Myocyte (in vitro differentiated cells): ENCODE data around the gene TCF7L2. TPM values are rescaled to one million over a fixed set of nuclear protein-coding genes. Genes with fewer than 3 reads are reported as not detected.

ENCODE experiments used
- DNase-seq: peaks from one replicate; pipeline ENCODE4 v3.0.0-alpha.2; 2012; ENCODE audit warnings: low read depth
- polyA plus RNA-seq: library from polyadenylated mRNA; unstranded; fragments of >200 nt; gene quantifications from one replicate; pipeline ENCODE4 v1.2.1, GENCODE V29; 2012; ENCODE audit warnings: missing spikeins
- total RNA-seq: library from RNA; depleted of rRNA; stranded (reverse); fragments of >200 nt; gene quantifications from 2 replicates; pipeline ENCODE4 v1.2.3, GENCODE V29; 2014

Gene TCF7L2
- 1.4 and 2.4 TPM in 2 replicates for total RNA-seq
- polyA plus RNA-seq = 17.2 TPM

DNA sequence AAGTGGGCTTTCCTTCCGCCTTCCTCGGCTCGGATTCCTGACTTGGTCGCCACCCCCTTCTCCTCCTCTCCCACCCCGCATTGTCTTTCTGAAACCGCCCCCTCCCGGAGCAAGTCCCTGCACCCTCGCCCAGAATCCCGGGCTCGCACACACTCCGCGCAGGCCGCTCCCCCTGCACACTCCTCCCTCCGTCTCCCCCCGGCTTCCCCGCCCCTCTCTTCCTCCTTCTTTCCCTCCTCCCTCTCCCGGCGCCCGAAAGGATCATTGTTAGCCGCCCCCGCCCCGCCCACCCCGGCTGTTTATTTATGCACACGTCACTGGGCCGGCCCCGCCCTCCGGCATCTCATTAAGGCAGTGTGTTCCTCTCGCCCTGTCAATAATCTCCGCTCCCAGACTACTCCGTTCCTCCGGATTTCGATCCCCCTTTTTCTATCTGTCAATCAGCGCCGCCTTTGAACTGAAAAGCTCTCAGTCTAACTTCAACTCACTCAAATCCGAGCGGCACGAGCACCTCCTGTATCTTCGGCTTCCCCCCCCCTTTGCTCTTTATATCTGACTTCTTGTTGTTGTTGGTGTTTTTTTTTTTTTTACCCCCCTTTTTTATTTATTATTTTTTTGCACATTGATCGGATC, at the start of gene TCF7L2:
Gene TCF7L2, plus strand, starts transcription at position 373 of the 633 bp plus-strand sequence. CDS start 510 bp downstream, outside the sequence.
- peak; percentile 98 for DNase-seq

DNA sequence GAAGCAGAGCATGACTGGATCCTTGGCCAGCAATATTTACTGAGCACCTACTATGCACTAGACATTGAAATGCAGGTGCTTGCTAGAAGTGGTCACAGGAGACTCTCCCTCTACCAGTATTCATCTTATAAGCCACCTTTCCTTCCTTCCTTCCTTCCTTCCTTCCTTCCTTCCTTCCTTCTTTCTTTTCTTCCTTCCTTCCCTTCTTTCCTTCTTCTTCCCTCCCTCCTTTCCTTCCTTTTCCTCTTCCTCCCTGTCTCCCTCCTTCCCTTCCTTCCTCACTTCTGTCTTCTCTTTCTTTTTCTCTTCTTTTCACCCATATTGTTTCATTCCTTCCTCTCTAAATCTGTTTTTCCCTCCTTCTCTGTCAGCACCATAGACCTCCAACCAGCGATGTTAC, 47.3 kb upstream of the TCF7L2 start:
- no peak for DNase-seq

DNA sequence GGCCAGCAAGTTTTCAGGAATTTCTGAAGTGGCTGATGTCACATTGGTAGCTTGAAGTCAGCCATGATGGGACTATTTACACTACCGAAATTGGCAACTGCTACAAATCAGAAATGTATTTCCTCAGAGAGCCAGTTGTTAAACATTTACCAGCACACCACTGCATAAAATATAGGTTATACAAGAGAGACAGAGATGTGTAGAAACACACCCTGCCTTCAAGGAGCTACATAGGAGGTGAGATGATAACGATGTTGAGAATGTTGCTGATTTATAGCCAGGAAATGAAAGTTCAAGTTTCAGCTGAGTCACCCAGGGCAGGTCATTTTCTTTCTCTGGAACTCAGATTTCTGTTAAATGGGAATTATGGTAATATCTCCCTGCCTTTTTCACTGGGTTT, 46.0 kb upstream of the TCF7L2 start:
- no peak for DNase-seq

DNA sequence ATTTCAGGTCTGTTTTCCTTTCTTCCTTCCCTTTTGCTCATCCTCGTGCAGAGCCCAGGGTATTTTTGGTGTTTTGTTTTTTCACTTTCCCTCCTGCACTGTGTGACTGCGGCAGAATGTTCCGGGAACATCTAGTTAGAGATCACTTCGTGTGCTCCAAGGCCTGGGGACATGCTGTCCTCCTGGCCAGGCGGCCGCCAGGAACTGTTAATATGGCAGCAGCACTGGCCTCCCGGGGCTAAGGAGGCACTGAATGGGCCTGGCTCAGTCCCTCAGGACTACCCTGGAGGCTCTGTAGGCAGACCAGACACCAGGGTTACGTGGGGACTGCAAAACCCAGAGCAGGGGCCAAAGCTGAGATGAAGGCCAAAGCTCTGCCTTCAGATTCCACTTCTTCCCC, 43.1 kb upstream of the TCF7L2 start:
- DNase-seq = no peak

DNA sequence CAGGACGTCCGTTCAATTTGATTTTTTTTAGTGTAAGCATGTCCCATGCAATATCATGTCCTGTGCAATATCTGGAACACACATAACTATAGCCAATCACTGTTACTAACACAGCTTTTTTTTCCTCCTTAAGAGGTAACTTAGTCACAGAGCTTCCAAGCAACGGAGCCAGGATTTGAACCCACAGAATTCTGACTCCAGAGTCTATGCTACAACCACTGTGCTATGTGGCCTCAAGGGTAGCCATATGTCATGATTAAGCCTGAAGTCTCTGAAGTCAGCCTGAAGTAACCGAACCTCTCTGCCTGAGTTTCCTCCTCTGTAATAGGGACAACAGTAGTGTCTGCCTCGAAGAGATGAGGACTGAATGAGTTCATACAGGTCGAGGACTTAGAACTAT, 42.2 kb upstream of the TCF7L2 start:
- DNase-seq = no peak

DNA sequence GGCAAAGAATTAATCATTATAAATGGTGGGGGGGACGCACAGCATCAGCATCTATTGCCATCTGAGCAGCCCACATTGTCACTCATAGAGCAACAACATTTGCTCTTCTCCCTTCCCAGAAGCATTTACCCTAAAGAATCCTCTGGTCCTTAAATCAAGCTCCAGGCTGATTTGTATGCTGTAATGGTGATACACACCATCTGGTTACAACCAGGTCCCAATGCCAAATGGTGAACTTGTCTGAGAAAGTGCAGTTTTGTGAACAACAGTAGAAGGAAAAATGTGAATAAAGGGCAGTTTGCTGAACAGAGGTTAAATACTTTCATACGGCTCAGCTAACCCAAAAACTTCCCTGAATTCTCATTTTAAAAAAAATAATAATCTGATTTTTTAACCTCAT, 38.8 kb upstream of the TCF7L2 start:
- DNase-seq = no peak

DNA sequence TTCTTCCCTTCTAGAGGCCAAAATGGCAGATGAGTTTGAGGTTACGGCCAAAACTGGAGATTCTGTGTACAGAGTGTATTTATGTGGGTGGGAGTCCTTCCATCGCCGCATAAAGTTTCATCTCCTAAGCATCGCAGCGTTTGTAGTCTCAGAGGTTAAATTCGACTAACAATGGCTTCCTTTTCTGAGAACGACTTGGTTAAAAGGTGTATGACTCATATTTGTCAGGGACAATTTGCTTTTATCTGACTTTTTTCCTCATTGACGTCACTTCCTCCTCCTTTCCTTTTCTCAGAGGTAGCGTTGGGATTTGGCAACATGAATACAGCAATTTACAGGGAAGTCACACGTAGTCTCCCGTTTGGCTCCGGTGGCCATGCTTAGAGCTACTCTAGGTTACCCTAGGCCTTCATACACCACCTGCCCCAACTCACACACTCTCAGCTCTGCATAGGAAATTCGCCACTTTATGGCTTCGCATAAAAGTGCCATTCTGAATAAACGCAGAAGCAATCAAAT, 37.6 kb upstream of the TCF7L2 start:
- no peak for DNase-seq

DNA sequence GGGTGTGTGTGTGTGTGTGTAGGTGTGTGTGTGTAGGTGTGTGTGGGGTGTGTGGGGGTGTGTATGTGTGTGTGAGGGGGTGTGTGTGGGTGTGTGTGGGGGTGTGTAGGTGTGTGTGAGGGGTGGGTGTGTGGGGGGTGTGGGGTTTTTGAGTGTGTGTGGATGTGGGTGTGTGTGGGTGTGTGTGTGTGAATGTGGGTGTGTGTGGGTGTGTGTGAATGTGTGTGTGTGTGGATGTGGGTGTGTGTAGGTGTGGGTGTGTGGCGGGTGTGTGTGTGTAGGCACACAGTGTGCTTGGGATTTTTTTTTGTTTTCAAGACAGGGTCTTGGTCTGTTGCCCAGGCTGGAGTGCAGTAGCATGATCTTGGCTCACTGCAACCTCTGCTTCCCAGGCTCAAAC, 36.8 kb upstream of the TCF7L2 start:
- DNase-seq = no peak

DNA sequence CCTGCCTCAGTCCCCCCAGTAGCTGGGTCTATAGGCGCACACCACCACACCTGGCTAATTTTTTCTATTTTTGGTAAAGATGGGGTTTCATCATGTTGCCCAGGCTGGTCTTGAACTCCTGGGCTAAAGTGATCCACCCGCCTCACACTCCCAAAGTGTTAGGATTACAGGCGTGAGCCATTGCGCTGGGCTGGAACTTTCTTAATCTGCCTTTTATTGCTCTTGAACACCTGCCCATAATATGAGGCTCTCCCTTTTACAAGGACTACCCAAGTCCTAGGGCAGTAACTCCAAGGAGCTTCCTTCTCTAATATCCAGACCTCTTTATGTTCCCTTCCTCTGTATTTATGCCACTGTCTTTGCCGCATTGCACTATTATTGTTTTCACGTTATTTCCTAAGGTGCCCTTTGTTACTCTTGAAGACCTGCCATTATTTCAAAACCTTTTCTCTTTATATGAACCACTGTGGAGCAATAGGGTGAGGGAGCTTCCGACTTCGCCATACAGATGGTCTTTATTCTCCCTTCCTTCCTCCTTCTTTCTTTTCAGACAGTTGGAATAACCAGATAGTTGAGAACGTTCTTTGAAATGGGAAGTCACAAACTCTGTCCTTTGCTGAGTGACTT, 36.3 kb upstream of the TCF7L2 start:
- no peak for DNase-seq

DNA sequence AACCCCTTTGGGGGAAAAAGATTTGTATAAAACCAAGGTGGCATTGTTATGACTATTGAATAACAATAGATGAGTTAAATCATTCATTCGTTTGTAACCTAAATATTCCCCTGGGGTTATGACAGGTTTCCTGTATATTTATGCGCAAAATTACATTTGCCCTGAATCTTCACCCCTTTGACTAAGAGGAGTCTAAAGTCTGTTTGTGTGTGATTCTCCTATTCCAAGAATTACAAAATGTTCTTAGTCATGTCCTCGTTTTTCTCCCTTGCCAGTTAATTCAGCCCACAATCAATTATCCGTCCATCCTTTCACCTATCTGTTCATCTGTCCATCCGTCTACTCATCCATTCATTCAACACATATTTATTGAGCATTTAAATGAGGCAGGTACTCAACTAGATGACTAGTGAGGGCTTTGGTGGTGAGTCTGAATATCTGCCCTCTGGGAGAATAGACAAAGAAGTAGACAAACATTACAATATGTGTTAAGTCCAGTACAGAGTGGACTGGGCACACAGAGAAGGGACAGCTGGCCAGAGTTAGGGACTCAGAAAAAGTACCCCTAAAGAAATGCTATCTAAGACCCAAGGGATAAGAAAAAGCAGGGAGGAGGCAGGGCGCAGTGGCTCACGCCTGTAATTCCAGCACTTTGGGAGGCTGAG, 35.6 kb upstream of the TCF7L2 start:
- no peak for DNase-seq

DNA sequence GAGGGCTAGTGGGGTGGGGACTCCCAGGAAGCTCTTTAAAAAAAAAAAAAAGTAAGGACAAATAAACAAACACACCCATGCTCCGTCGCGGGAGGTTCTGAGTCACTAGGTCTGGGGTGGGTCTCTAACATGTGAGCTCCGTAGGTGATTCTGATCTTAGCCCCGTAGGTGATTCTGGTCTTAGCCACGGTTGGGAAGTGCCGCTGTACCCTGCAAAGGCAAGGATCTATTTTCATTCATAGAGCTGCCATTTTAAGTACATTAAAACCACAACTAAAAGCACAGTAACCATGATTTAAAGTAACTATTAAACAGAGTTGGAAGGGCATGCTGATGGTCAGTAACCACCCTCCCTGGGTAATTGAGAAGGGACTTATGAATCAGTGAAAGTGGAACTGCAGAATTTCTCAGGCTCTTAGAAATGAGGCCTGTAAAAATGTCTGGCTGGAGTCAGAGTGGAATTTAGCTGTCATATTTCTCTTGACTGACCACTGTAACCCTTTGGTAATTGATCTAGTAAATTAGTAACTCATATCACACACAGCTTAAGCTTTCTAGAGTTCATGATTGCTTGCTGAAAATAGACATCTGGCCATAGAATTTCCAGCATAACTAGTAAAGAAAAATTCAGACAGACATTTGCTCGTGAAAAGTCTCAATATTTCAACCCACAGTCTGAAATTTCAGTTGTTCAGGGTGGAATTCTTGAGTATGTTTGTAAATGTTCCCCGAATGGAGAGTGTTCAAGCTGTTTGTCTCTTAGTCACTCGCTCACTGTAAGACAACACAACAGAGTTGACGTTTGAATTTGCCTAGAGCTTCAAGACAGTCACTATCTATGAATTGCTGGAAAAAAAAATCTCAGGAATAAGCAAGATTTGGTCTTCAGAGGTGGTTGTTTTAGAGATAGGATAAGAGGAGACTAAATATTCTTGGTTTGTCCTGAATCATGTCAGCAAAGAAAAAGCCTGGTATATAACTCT, 34.2 kb upstream of the TCF7L2 start:
- peak; percentile 26 for DNase-seq

DNA sequence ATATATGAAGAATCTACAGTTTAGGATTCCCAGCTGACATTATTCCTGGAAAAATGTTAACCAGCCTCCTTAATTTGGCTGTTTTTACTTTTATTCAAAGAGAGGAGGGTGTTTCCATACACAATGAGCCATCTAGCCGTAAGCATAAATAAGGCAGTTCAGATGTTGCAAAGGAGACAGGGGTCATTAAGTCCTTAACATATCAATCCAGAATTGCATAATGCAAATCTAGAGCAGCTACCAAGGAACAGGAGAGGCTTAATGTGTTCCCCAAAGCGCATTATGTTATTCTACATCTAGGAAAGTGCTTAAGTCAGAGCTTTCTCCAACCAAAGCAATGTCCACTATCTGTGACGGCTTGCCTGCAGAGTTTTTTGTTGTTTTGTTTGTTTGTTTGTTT, 32.4 kb upstream of the TCF7L2 start:
- DNase-seq = no peak

DNA sequence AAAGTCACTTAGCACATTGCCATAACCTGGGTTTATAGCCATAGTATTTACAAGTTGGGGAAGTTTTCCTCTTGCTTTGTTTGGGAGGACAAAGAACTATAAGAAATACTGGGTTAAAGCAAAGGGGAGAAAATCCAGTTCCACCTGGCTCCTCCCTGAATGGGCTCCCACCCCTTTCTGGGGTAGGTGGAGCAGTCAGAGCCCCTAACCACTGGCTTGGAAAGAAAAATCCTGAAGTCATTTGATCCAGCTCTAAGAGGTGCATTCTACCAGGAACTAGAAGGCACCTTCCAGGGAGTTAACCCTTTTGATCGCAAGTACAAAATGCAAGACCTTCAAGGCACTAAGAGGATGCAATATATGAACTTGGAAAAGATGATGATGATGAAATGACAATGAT, 31.3 kb upstream of the TCF7L2 start:
- DNase-seq = no peak

DNA sequence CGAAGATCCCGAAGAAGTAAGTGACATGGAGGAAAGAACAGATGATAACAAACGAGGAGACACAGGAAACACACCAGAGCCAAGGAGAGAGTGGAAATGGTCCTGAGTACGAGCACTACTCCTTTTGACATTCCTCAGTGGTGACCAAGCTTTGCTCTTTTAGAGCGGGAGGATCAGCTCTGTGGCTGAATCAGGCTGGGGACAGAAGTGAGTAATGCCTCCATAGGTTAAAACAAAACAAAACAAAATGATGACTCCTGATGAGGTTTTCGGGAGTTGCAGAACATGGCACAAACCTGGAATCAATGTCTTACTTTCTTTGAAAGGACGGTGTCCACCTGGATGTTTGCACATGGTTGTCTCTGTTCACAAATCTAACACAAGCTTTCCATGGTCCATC, 30.3 kb upstream of the TCF7L2 start:
- peak; percentile 42 for DNase-seq

DNA sequence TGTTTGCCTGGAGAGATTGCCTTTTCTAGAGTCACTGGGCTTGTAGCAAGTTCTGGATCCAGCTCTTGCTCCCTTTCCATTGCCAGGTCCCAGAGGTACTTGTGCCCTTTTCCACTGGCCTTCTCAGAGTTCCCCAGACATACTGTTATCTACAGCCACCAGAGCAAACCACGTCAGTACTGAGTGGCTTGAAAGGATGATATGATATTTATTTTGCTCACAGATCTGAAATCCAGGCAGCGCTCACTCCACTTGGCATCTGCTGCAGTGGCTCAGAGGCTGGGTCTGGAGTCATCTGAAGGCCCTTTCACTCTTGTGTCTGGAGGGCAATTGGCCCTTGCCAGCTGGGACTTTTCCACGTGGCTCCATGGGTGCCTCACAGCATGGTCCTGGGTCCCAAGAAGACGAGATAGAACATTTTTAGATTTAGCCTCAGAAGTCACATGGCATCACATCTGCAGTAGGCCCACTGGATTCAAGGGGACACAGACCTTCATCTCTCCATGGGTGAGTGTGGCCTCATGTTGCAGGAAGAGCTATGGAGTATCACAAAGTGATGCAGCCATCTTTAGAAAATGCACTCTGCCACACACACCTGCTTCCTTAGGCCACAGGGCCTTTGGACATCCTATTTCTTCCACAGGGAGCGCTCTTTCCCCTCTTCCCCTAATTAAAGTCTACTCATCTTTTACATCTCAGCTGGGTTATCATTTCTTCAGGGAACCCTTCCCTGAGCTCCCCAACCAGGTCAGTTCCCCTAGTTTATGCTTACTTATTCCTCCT, 22.9 kb upstream of the TCF7L2 start:
- DNase-seq = no peak

DNA sequence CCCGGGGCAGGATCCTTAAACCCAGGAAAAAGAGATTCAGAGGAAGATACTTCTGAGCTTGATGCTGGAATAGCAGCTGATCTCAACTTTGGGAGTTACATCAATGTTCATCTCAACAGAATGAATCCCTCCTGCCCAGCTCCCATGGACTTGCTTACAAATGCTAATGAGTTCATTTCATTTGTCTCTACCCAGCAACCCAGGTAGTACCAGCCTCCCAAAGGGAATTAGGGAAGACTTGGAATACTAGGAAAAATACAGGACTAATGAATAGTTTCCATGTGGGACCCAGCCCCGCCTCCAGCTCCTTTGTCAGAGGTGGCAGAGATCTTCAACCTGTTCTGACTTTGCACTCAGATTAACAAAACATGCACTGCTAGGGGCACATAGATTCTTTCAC, 22.1 kb upstream of the TCF7L2 start:
- no peak for DNase-seq

DNA sequence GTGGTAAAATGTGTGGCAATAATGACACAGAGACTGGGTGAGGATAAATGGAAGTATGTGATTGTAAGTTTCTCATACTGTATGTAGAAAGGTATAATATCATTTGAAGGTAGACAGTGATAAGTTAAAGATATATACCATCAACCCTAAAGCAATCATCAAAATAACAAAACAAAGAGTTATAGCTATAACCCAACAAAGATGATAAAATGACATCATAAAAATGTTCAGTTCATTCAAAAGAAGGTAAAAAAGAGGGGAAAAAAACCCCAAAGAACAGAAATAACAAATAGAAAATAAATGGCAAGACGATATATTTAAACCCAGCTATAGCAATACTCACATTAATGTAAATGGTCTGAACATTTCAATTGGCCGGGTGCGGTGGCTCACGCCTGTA, 17.4 kb upstream of the TCF7L2 start:
- DNase-seq = no peak

DNA sequence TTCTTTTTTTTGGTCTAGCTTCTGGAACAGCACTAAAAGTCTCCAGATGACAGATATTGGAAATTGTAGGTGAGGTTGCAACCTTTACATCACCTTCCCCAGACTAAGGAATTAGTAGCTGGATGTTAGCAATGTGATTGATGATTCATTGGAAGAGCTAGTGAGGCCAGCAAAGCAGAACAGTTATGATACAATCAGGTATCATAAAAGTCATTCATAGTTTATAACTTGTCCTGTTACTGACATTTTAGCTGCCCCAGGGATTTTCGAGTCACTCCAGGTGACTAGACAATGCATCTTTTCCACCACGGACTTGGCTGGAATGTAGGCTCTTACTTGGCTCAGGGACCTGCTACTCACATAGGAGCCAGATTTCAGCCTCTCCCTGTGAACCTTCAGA, 15.9 kb upstream of the TCF7L2 start:
- no peak for DNase-seq

DNA sequence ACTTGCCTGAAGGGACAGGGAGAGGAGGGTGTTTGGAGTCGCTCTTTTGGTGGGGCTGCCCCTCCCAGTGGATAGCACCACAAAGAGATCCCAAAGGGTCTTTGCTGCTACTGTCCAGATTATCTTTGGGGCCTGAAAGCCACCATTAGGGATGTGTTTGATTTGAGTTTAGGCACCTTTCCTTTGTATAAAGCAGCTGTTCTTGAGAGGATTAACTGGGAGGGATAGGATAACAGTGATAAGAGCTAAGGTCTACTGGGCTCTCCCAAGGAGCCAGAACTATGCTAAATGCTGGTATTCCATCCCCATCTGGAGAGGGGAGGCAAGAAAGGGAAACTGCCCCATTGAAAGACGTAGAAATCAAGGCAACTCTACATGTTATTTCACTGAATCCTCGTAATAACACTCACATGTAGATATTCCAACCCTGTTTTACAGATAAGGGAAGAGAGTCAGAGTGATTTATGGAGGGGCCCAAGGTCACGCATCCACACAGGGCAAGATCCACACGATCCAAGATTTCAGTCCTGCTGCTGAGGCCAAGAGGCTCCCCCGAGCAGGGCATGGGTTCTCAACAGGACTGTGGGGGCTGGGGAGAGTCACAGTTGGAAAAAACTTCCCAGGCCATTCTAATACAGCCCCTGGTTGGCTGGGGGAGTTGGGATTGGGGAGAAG, 11.1 kb upstream of the TCF7L2 start:
- no peak for DNase-seq

DNA sequence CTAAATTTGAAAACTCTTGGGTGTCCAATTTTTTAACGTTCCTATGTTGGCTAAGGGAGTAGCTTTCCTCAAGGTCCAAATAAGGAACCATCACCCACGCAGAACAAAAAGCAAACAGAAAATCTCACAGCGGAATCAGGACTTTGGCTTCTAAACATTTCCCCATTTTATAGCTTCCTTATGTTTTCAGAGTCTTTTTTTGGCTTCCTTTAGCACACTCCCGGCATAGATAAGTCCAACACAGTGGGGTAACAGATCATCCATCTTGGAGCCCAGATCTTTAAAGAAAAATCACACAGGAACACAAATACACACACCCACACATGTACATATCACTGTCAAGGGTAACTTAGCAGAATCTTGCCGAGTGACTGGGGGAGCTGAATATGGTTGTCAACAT, 4.2 kb upstream of the TCF7L2 start:
- no peak for DNase-seq
